ENCODE data around the gene INAFM2.
A peak's percentile ranks its signal among the peaks of the same experiment; 100 is the strongest.

Gene INAFM2

DNA sequence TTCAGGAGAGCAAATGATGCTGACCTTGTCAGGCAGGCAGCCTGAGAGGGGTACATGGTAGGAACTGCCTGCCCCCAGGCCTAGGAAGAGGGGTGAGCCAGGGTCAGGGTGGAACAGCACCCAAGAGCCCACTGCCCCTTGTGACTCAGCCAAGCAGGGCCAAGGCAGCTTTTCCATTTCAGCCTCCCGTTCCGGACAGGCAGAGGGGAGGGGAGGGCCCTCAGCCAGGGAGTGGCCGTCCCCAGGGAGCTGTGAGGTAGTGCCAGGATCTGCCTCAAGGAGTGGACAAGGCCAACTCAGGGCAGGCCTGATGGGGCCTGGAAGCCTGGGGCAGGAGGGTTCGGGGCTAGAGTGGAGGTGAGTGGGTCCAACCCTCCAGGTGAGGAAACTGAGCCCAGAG, 35.5 kb upstream of the INAFM2 start:
- H3K36me3 ChIP-seq (ENCODE audit: control insufficient read depth, insufficient read depth, low read length) = peaks cover 7% of the 10 kb centered on the region
- H3K9me3 ChIP-seq (ENCODE audit: control insufficient read depth, low read length) = no peaks in the 10 kb centered on the region
- no peak overlapping the region for H3K27ac ChIP-seq (ENCODE audit: low read depth, low read length, severe bottlenecking)
- H3K4me1 ChIP-seq (ENCODE audit: control insufficient read depth, insufficient read depth, low read length, poor library complexity, severe bottlenecking) = peaks cover 30% of the 10 kb centered on the region
- 81 to 85% methylated on average over 3 to 4 of the region's 4 CpGs for WGBS, 2 experiments (ENCODE audit: insufficient coverage in 2 of 2)
- H3K4me3 ChIP-seq (ENCODE audit: extremely low read depth, insufficient read depth, low read length, poor library complexity, severe bottlenecking) = no peak overlapping the region

DNA sequence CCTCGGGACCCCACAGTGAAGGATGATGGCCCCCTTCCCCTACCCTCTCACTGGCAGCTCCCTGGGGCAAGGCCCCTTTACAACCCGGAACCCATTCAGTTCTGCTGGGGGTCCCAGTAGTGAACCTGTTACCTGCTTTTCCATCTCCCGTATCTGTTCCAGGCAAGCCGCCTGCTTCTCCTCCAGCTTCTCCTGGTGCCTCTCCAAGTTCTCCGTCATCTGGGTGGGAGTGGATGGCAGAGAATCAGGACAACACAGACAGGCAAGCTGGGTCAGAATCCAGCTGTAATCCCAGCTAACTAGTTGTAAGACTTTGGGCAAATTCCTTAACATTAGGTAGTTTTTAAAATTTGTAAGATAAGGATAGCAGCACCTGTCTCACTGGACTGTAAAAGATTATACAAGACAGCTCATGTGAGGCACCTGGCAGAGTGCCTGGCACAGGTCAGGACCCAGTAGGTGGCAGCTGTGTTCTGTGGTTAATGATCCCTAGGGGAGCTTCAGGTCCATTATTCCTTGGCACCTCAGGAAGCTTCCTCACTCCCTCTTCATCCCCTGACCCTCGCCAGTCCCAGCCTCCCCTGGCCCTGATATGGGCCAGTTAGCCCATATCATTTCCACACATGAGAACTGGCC, 34.2 kb upstream of the INAFM2 start:
- Histone ChIP-seq H3K4me3 (ENCODE audit: extremely low read depth, insufficient read depth, low read length, poor library complexity, severe bottlenecking) (no peak overlapping the region), H3K27ac (ENCODE audit: low read depth, low read length, severe bottlenecking) (no peak overlapping the region), H3K4me1 (ENCODE audit: control insufficient read depth, insufficient read depth, low read length, poor library complexity, severe bottlenecking) (peaks cover 26% of the 10 kb centered on the region), H3K9me3 (ENCODE audit: control insufficient read depth, low read length) (no peaks in the 10 kb centered on the region), H3K36me3 (ENCODE audit: control insufficient read depth, insufficient read depth, low read length) (peaks cover 7% of the 10 kb centered on the region)
- WGBS, 2 experiments (ENCODE audit: insufficient coverage in 2 of 2) = 75 to 80% methylated on average over 4 to 6 of the region's 6 CpGs

DNA sequence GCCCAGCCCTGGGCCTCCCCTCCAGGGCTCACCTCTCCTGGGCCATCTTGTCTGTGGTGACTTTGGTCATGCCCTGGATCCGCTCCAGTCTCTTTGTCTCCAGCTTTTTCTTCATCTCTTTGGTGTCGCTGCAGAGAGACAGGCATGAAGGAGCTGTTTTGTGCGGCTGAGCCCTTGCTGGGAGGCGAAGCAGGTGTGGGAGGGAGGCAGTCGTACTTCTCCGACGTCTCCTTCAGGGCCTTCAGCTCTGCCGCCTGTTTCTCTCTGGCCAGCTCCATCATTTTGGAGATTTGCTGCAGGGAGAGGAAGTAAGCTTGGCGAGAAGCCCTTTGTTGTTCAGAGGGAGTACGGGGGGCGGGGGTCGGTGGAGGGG, 33.0 kb upstream of the INAFM2 start:
- Histone ChIP-seq H3K4me1 (ENCODE audit: control insufficient read depth, insufficient read depth, low read length, poor library complexity, severe bottlenecking) (peaks cover 21% of the 10 kb centered on the region), H3K4me3 (ENCODE audit: extremely low read depth, insufficient read depth, low read length, poor library complexity, severe bottlenecking) (no peak overlapping the region), H3K27ac (ENCODE audit: low read depth, low read length, severe bottlenecking) (no peak overlapping the region), H3K36me3 (ENCODE audit: control insufficient read depth, insufficient read depth, low read length) (peaks cover 7% of the 10 kb centered on the region), H3K9me3 (ENCODE audit: control insufficient read depth, low read length) (no peaks in the 10 kb centered on the region)
- 29 to 55% methylated on average over 4 to 8 of the region's 12 CpGs for WGBS, 2 experiments (ENCODE audit: insufficient coverage in 2 of 2)

DNA sequence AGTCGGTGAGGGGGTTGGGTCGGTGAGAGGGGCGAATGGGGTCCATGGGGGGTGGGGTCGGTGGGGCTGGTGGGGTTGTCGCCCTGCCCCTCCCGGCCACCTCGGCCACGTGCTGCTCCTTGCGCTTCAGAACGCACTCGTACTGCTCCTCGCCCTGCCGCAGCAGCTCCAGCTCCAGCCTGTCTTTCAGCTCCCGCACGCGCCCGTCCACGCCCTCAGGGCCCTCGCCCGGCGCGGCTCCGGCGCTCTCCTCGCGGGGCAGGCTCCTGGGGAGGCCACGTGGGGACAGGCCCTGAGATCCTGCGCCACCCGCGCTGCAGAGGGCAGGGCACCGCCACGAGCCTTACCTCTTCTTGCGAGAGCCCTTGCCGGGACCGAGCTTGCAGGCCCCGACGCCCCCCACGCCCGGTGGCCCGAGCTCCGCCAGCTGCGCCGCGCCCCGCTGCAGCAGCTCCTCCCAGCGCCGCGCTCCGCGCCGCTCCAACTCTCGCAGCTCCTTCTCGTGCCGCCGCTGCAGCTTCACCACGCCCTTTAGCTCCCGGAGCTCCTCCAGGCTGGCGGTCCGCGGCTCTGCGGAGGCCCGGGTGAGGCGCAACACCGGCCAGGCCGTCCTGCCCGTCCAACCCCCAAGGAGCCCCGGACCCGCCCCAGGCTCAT, 32.4 kb upstream of the INAFM2 start:
- Histone ChIP-seq H3K9me3 (ENCODE audit: control insufficient read depth, low read length) (no peaks in the 10 kb centered on the region), H3K4me1 (ENCODE audit: control insufficient read depth, insufficient read depth, low read length, poor library complexity, severe bottlenecking) (peaks cover 16% of the 10 kb centered on the region), H3K36me3 (ENCODE audit: control insufficient read depth, insufficient read depth, low read length) (peaks cover 7% of the 10 kb centered on the region), H3K27ac (ENCODE audit: low read depth, low read length, severe bottlenecking) (no peak overlapping the region), H3K4me3 (ENCODE audit: extremely low read depth, insufficient read depth, low read length, poor library complexity, severe bottlenecking) (peak overlapping the region; percentile 16)
- 7 to 8% methylated on average over 58 to 60 of the region's 68 CpGs for WGBS, 2 experiments (ENCODE audit: insufficient coverage in 2 of 2)

DNA sequence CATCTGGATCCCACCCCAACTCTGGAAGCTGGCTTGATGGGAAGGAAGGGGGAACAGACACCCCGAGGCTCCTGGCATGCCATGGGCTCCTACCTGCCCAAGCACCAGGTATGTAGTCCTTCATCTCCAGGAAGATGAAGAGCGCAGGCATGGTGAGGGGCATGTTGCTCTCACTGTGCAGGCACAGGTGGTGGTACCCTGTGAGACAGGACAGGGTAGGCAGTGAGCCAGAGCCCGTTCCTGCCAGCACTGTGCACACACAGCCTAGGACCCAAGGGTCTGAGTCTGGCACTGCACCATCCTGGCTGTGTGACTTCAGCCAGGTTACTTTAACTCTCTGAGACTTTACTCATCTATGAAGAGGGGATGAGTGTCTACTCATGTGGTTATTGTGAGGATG, 31.2 kb upstream of the INAFM2 start:
- WGBS, 2 experiments (ENCODE audit: insufficient coverage in 2 of 2) = 88 to 91% methylated on average over 2 to 3 of the region's 3 CpGs

DNA sequence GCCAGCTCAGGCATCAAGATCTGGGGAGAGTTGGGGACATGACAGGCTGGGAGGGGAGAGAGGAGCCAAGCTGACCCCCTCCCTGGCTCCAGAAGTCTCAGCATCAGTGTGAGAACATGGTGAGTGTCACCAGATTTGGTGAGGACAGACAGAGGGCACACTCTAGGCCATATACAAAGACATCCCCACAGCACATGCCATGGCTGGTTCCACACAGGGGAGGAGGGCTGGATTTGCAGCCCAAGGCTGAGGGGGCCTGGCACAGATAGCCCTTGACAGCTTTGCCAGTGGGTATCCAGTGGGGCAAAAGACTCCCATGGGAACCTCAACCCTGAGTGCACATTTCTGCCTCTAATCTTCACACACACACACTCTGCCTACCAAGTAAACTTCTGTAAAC, 30.5 kb upstream of the INAFM2 start:
- Histone ChIP-seq H3K9me3 (ENCODE audit: control insufficient read depth, low read length) (no peaks in the 10 kb centered on the region), H3K4me3 (ENCODE audit: extremely low read depth, insufficient read depth, low read length, poor library complexity, severe bottlenecking) (no peak overlapping the region), H3K4me1 (ENCODE audit: control insufficient read depth, insufficient read depth, low read length, poor library complexity, severe bottlenecking) (peaks cover 3% of the 10 kb centered on the region), H3K36me3 (ENCODE audit: control insufficient read depth, insufficient read depth, low read length) (peaks cover 8% of the 10 kb centered on the region), H3K27ac (ENCODE audit: low read depth, low read length, severe bottlenecking) (no peak overlapping the region)

More for the DNA sequence above, 31.2 kb upstream of the INAFM2 start:
- Histone ChIP-seq H3K4me1 (ENCODE audit: control insufficient read depth, insufficient read depth, low read length, poor library complexity, severe bottlenecking) (peaks cover 7% of the 10 kb centered on the region), H3K36me3 (ENCODE audit: control insufficient read depth, insufficient read depth, low read length) (peaks cover 7% of the 10 kb centered on the region), H3K4me3 (ENCODE audit: extremely low read depth, insufficient read depth, low read length, poor library complexity, severe bottlenecking) (no peak overlapping the region), H3K27ac (ENCODE audit: low read depth, low read length, severe bottlenecking) (no peak overlapping the region), H3K9me3 (ENCODE audit: control insufficient read depth, low read length) (no peaks in the 10 kb centered on the region)

DNA sequence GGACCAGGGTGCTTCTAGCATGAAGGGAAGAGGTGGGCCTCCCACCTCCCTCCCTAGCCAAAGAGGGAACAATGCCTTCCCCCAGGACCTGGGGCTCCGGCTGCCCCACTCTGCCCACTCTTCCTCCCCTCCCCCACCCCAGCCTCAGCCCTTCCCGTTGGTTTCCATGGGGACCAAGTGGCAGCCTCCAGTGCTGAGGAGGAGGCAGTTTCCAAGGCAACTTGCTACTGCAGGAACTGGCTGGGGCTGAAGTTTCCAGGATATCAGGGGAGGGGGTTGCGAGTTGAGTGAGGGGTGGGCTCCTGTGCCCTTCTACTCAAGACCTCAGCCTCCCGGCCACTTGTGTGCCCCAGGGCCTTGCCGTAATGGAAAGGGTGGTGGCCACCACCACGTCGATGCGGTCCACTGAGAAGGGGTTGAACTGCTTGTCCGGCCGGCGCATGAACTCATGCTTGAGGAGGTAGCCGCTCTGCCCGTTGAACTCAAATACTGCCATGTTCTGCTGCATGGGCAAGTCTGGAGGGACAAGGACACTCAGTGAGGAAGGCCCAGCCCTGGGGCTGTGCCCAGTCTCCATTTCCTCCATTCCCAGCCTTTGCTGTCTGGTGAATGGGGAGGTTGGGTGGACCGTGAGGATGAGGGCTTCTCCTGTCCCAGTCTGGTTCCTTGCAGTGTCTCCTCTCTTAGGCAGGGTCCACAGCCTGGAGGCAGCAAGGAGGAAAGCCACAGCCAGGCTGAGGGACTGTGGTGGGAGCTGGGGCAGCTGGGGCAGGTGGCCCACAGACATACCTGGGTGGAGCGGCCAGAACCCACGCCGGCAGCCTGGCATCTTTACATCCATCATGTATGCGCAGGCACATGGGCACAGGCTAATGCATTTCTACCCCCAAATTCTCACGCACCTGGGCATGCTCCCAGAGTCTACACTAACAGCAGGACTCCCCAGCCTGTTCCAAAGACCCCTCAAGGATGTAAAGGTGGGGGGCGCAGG, 29.3 kb upstream of the INAFM2 start:
- H3K4me3 ChIP-seq (ENCODE audit: extremely low read depth, insufficient read depth, low read length, poor library complexity, severe bottlenecking) = no peak overlapping the region
- H3K4me1 ChIP-seq (ENCODE audit: control insufficient read depth, insufficient read depth, low read length, poor library complexity, severe bottlenecking) = no peaks in the 10 kb centered on the region
- peaks cover 9% of the 10 kb centered on the region for H3K36me3 ChIP-seq (ENCODE audit: control insufficient read depth, insufficient read depth, low read length)
- H3K9me3 ChIP-seq (ENCODE audit: control insufficient read depth, low read length) = no peaks in the 10 kb centered on the region
- WGBS, 2 experiments (ENCODE audit: insufficient coverage in 2 of 2) = 90 to 96% methylated on average over 15 to 18 of the region's 20 CpGs
- no peak overlapping the region for H3K27ac ChIP-seq (ENCODE audit: low read depth, low read length, severe bottlenecking)

DNA sequence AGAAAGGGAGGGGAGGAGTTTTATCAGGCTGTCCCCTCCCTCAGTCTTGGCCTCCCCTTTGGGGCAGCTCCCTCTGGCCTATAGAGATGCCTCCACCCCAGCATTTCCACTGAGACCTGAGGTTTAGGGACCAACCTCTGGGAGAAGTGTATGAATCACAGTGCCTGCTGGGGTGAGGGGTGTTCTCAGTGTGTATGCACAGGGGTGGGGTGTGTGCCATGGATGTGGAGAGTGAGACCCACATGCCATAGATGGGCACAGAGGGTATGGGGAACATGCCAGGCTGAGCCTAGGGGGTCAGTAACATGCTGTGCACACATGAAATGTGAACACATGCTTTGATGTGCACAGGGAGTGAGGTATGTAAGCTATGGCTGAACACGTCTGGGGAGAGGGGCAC, 28.2 kb upstream of the INAFM2 start:
- H3K4me3 ChIP-seq (ENCODE audit: extremely low read depth, insufficient read depth, low read length, poor library complexity, severe bottlenecking) = no peak overlapping the region
- 83 to 100% methylated on average over 1 of the region's 1 CpG for WGBS, 2 experiments (ENCODE audit: insufficient coverage in 2 of 2)
- peaks cover 9% of the 10 kb centered on the region for H3K36me3 ChIP-seq (ENCODE audit: control insufficient read depth, insufficient read depth, low read length)
- no peak overlapping the region for H3K27ac ChIP-seq (ENCODE audit: low read depth, low read length, severe bottlenecking)
- peaks cover 7% of the 10 kb centered on the region for H3K9me3 ChIP-seq (ENCODE audit: control insufficient read depth, low read length)
- H3K4me1 ChIP-seq (ENCODE audit: control insufficient read depth, insufficient read depth, low read length, poor library complexity, severe bottlenecking) = no peaks in the 10 kb centered on the region

DNA sequence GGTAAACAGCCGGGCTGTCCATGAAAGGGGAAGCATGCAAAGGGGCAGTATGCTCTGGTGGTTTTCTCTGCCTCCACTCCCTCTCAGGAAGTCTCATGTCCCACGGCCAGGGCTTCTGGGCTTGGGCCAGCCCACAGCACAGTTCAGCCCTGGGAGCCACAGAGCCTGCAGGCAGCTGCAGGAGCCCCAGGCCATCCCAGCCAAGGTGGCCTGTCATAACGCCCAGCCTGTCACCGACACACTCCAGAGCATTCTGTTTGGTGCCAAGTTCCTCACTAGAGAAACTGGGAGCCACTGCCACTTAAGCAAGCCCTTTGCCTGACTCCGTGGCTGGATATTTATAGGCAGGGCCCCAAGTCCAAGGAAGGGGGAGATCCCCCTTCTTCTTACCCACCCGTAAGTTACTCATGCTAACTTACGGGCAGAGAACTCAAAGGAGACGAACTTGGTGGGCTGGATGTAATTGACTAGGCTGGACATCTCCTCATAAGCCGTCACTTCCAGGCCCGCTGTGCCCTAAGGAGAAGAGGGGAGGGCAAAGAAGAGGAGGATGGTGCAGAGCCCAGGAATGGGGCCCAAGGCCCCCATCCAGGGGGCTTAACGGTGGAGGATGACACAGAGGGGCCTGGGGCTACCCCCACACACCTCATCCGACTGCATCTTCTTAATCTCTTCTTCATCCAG, 27.5 kb upstream of the INAFM2 start:
- Histone ChIP-seq H3K36me3 (ENCODE audit: control insufficient read depth, insufficient read depth, low read length) (peaks cover 13% of the 10 kb centered on the region), H3K27ac (ENCODE audit: low read depth, low read length, severe bottlenecking) (no peak overlapping the region), H3K4me3 (ENCODE audit: extremely low read depth, insufficient read depth, low read length, poor library complexity, severe bottlenecking) (no peak overlapping the region), H3K4me1 (ENCODE audit: control insufficient read depth, insufficient read depth, low read length, poor library complexity, severe bottlenecking) (peaks cover 4% of the 10 kb centered on the region), H3K9me3 (ENCODE audit: control insufficient read depth, low read length) (peaks cover 11% of the 10 kb centered on the region)
- WGBS, 2 experiments (ENCODE audit: insufficient coverage in 2 of 2) = 84 to 88% methylated on average over 7 to 11 of the region's 12 CpGs

DNA sequence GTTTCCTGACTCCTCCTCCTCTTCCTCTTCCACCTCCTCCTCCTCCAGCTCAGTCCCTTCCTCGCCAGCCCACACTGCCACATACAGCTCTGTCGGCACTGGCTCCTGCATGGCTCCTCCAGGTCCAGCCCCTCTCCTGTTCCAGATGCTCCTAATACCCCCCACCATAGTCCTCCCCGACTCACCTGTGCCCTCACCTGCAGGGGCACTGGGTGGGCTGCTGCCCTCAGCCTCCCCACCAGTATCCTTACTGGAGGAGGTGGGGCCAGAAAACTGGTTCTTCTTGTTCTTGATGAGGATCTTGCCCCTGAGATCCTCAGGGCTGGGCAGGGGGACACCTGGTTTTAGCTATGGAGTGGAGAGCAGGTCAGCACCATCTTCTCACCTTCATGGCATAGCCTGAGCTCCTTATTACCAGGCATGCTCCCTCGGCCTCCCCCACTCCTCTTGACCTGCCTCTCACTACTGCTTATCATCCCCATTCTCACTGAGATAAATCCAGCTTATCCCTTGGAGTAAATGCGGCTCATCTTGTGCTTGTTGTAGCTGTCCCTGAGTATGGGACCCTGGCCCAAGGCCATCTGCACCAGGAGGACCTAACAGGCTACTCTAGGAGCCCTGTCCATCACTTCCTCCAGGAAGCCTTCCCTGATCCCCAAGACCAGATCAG, 26.8 kb upstream of the INAFM2 start:
- peaks cover 11% of the 10 kb centered on the region for H3K9me3 ChIP-seq (ENCODE audit: control insufficient read depth, low read length)
- 92 to 96% methylated on average over 4 of the region's 5 CpGs for WGBS, 2 experiments (ENCODE audit: insufficient coverage in 2 of 2)
- no peak overlapping the region for H3K27ac ChIP-seq (ENCODE audit: low read depth, low read length, severe bottlenecking)
- peaks cover 5% of the 10 kb centered on the region for H3K4me1 ChIP-seq (ENCODE audit: control insufficient read depth, insufficient read depth, low read length, poor library complexity, severe bottlenecking)
- H3K4me3 ChIP-seq (ENCODE audit: extremely low read depth, insufficient read depth, low read length, poor library complexity, severe bottlenecking) = no peak overlapping the region
- H3K36me3 ChIP-seq (ENCODE audit: control insufficient read depth, insufficient read depth, low read length) = peaks cover 13% of the 10 kb centered on the region

All from mesodermal cell (in vitro differentiated cells).